SU-DHL-6 (cell line): ENCODE results near the gene ALCAM.

ENCODE experiments used
- H2AFZ ChIP-seq: fragments of 200-600 bp; sonication (generic); 2 replicates; pipeline ENCODE4 v1.6.1; 2014; ENCODE audit warnings: low read depth, mild to moderate bottlenecking, moderate library complexity, mixed read lengths, antibody characterized with exemption, low read length; ENCODE audit not compliant: severe bottlenecking
- H3F3A ChIP-seq: fragments of 200-600 bp; shearing (Covaris generic); 2 replicates; pipeline ENCODE4 v1.6.0; 2016; ENCODE audit warnings: antibody characterized with exemption, mild to moderate bottlenecking; ENCODE audit not compliant: insufficient read depth
- H3K27ac ChIP-seq: fragments of 200-600 bp; sonication (generic); 2 replicates; pipeline ENCODE4 v1.5.1; 2016; ENCODE audit warnings: low read depth, mild to moderate bottlenecking, low read length, moderate library complexity, mixed read lengths
- H3K27me3 ChIP-seq: fragments of 200-600 bp; sonication (generic), shearing (Covaris generic); 2 replicates; pipeline ENCODE4 v1.6.0; 2014; ENCODE audit warnings: mild to moderate bottlenecking, low read length
- H3K36me3 ChIP-seq: fragments of 200-600 bp; sonication (generic); 2 replicates; pipeline ENCODE4 v1.6.1; 2014; ENCODE audit warnings: mild to moderate bottlenecking, low read length, mixed read lengths
- H3K4me2 ChIP-seq: fragments of 300-600, 200-600 bp; shearing (Covaris generic), sonication (generic); 2 replicates; pipeline ENCODE4 v1.6.0; 2014; ENCODE audit warnings: low read length, low read depth, mild to moderate bottlenecking; ENCODE audit not compliant: poor library complexity, severe bottlenecking
- H3K4me3 ChIP-seq: fragments of 200-600 bp; sonication (generic); 2 replicates; pipeline ENCODE4 v1.5.1; 2014; ENCODE audit warnings: antibody characterized with exemption, low read length, mild to moderate bottlenecking, mixed read lengths; ENCODE audit not compliant: insufficient read depth, poor library complexity, severe bottlenecking
- H3K79me2 ChIP-seq: fragments of 200-600 bp; sonication (generic); 2 replicates; pipeline ENCODE4 v1.6.1; 2014; ENCODE audit warnings: mild to moderate bottlenecking, low read length, moderate library complexity; ENCODE audit not compliant: insufficient read depth
- H3K9ac ChIP-seq: fragments of 200-600 bp; sonication (generic); 2 replicates; pipeline ENCODE4 v1.7.0; 2014; ENCODE audit warnings: mild to moderate bottlenecking, low read length
- H3K9me2 ChIP-seq: fragments of 200-600 bp; sonication (generic); replicated peaks from 2 replicates; pipeline ENCODE4 v1.6.1; 2014; ENCODE audit warnings: low read length; ENCODE audit not compliant: insufficient read depth
- H3K9me3 ChIP-seq: fragments of 200-600 bp; sonication (generic); 2 replicates; pipeline ENCODE4 v1.6.1; 2014; ENCODE audit warnings: low read length, mixed read lengths; ENCODE audit not compliant: insufficient read depth
- H4K20me1 ChIP-seq: fragments of 200-600 bp; sonication (generic); 2 replicates; pipeline ENCODE4 v1.6.1; 2014; ENCODE audit warnings: low read depth, mild to moderate bottlenecking, antibody characterized with exemption, low read length, moderate library complexity, mixed read lengths
- CTCF ChIP-seq: fragments of 200-600 bp; sonication (generic); IDR thresholded peaks from one replicate; pipeline ENCODE4 v1.5.1; 2017; ENCODE audit warnings: antibody characterized with exemption, mild to moderate bottlenecking, low read length, moderate library complexity; ENCODE audit not compliant: insufficient read depth, poor library complexity, severe bottlenecking
- EZH2phosphoT487 ChIP-seq: fragments of 200-600 bp; sonication (generic), shearing (Covaris generic); conservative IDR thresholded peaks from 2 replicates; pipeline ENCODE4 v1.6.1; 2018; ENCODE audit warnings: mild to moderate bottlenecking, antibody characterized with exemption, low read length, moderate library complexity, mixed read lengths

The ALCAM gene

GRCh38 chr3:105606016-105606415 is 239.3 kb downstream of the ALCAM start:
- no peak overlapping the region for H3K4me3 ChIP-seq
- TF ChIP-seq CTCF (no peak), EZH2phosphoT487 (no peak)
- no peaks in the 10 kb centered on the region for H4K20me1 ChIP-seq
- no peaks in the 10 kb centered on the region for H3K9me2 ChIP-seq
- H2AFZ ChIP-seq = no peak overlapping the region
- H3K27me3 ChIP-seq = no peaks in the 10 kb centered on the region
- H3K79me2 ChIP-seq = no peaks in the 10 kb centered on the region
- no peaks in the 10 kb centered on the region for H3F3A ChIP-seq
- H3K9me3 ChIP-seq = no peaks in the 10 kb centered on the region
- H3K9ac ChIP-seq = no peak overlapping the region
- H3K36me3 ChIP-seq = no peaks in the 10 kb centered on the region
- H3K4me2 ChIP-seq = no peak overlapping the region
- no peak overlapping the region for H3K27ac ChIP-seq

- no peak overlapping the region for H3K9ac ChIP-seq
- H3K4me3 ChIP-seq = no peak overlapping the region
- no peaks in the 10 kb centered on the region for H3K27me3 ChIP-seq
- H3K27ac ChIP-seq = no peak overlapping the region
- no peaks in the 10 kb centered on the region for H3F3A ChIP-seq
- TF ChIP-seq CTCF (no peak), EZH2phosphoT487 (no peak)
- H3K4me2 ChIP-seq = no peak overlapping the region
- no peaks in the 10 kb centered on the region for H3K36me3 ChIP-seq
- H4K20me1 ChIP-seq = no peaks in the 10 kb centered on the region
- H2AFZ ChIP-seq = no peak overlapping the region
- no peaks in the 10 kb centered on the region for H3K9me2 ChIP-seq
- H3K79me2 ChIP-seq = no peaks in the 10 kb centered on the region
- no peaks in the 10 kb centered on the region for H3K9me3 ChIP-seq
Observed at GRCh38 chr3:105608623-105609022, 241.9 kb downstream of the ALCAM start.

GRCh38 chr3:105610473-105610872 is 243.8 kb downstream of the ALCAM start:
- Histone ChIP-seq H3K9me3 (no peaks in the 10 kb centered on the region), H3K27ac (no peak overlapping the region), H3K79me2 (no peaks in the 10 kb centered on the region), H3K9me2 (no peaks in the 10 kb centered on the region), H3K9ac (no peak overlapping the region), H4K20me1 (no peaks in the 10 kb centered on the region), H3K4me3 (no peak overlapping the region), H2AFZ (no peak overlapping the region), H3K4me2 (no peak overlapping the region), H3K27me3 (no peaks in the 10 kb centered on the region), H3F3A (no peaks in the 10 kb centered on the region), H3K36me3 (no peaks in the 10 kb centered on the region)
- TF ChIP-seq CTCF (no peak), EZH2phosphoT487 (no peak)
